T follicular helper cell (primary cell): ENCODE results near the gene PDXDC1.
"Not testable (repeated sequence)": the region's sequence is repeated elsewhere in the genome, so short reads cannot be mapped to it uniquely, and the experiment has no call there.

ENCODE experiments used
- DNase-seq: peaks from one replicate; pipeline ENCODE4 v3.0.0-alpha.2; 2020; ENCODE audit warnings: low read depth

Gene PDXDC1

DNA sequence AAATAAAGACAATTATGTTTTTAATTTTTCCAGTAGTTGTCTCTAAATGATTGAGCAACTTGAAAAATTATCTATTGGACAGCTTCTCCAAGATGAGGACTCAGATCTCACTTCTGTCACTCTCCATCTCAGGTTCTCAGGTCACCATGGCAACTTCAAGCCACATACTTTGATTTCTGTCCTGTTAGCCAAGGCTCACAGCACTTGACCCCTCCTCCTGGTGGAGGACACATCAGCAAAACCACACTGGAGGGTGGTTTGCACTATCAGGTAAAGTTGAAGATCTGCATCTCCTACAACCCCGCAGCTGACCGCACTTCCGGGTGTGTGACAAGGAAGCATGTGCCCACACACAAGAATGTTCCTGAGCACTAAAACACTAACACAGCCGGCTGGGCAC, 91.1 kb downstream of the PDXDC1 start:
- not testable (repeated sequence) for DNase-seq

DNA sequence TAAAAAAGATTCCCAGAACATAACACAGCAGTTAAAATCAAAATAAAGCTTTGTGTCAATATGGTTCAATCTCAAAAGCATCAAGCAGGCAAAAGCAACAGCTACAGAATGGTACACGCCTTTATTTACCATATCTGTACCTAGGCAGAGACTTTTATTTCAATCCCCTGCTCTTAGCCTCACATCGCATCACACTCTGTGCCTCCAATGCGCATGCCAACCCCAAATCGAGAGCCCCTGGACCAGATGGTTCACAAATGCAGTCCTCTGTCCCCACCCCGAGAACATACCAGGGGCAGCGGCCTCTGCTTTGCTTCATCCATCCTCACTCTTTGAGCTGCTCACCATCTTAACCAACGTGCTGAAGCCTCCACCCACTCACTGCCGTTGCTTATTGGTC, 91.9 kb downstream of the PDXDC1 start:
- not testable (repeated sequence) for DNase-seq

GRCh38 chr16:15071013-15071412, 96.2 kb downstream of the PDXDC1 start:
- not testable (repeated sequence) for DNase-seq

- not testable (repeated sequence) for DNase-seq
These were observed 97.3 kb downstream of the PDXDC1 start for GRCh38 chr16:15071916-15072769.

GRCh38 chr16:15073101-15073500, 98.3 kb downstream of the PDXDC1 start:
- no peak for DNase-seq

- not testable (repeated sequence) for DNase-seq
These were observed 101.3 kb downstream of the PDXDC1 start for GRCh38 chr16:15076161-15076560.

- DNase-seq: not testable (repeated sequence)
These were observed 106.1 kb downstream of the PDXDC1 start for GRCh38 chr16:15080883-15081282.

GRCh38 chr16:15082788-15083187, 108.0 kb downstream of the PDXDC1 start:
- not testable (repeated sequence) for DNase-seq

DNA sequence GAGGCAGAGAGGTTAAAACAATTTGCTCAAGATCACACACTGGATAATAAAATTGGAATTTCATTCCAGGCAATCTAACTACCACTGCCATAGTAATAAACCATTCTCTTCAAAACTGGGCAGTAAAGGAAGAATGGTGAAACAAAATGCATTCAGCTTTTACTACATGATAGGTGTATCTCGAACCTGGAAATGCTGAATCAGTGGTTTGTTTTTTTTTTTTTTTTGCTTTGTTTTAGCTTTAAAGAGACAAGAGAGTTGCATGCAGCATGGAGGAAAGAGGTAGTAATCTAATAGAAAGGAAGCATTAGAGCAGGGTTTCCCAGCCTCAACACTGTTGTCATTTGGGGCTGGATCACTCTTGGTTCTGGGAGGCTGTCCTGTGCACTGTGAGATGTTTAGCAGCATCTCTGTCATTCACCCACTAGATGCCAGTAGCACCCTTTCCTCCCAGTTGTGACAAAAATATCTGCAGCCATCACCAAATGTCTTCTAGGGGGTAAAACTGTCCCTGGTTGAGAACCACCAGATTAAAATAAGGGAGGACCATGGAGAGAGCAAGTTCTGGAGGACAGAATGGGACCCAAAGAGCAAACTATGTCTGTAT, 115.9 kb downstream of the PDXDC1 start:
- not testable (repeated sequence) for DNase-seq

- not testable (repeated sequence) for DNase-seq
These were observed 118.7 kb downstream of the PDXDC1 start for GRCh38 chr16:15093571-15093954.

DNA sequence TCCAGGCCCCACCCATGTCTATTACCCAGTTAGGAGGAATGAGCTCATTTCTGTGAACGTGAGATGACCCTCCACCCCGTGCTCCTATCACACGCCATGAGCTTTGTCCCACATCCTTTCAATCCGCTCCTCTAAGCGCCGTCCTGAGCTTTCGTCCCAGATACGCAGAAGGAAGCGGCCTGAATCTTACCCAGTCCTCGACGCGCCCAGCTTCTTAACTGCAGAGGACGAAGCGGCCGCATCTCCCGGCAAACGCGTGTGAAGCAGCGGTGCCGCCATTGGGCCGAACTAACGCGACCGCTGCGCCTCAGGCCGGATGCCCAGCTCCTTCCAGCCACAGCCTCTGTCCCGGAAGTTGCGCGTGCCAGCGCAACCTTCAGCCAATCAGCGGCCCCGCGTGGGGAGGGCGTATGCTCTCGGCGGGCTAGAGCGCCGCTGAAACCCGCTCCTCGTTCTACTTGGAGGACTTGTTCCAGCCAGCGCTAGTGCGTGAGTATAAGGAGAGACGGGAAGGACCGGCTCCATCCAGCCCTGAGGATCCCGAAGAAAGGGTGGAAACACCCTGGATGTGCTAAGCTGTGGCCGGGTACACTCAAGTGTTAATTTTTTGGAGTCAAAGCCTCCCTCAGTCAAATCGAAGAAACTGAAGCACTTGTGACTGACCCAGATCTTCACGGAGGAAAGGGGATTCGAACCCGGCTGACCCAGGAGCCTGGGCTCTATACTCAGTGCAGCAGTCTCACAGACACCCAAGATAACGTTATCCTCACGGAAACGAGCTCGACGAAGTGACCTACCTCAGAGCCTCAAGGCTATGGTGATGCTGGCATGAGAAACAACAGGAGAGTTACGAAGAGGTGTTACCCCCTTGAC, 119.4 kb downstream of the PDXDC1 start, which contains the start of gene RRN3:
RRN3 (minus strand) TSS at position 318 of the 873 bp plus-strand sequence; CDS start at position 279, 39 bp downstream.
- DNase-seq: peak; percentile 73

GRCh38 chr16:15096583-15096972, 121.8 kb downstream of the PDXDC1 start:
- DNase-seq: not testable (repeated sequence)

DNA sequence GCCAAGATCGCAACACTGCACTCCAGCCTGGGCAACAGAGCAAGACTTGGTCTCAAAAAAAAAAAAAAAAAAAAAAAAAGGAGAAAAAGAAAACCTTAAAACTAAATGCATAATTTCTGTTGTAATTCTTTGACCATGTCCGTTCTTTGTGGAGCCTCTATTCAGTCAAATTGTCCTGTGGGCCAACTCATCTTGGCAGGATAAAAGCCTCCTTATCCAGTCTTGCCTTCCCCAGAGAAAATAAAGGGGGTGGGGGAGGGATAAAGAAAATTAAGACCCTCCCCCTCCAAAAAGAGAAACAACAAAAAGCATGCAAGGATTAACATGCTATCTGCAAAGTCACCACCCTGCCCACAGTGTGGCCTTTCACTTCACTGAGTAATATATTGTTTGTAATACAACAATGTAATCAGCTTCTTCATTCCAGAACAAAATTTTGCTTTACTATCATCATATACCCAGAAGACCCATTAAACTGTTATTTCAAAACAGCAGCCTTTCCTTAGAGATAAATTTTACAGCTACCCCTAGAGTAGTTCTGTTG, 124.6 kb downstream of the PDXDC1 start:
- not testable (repeated sequence) for DNase-seq

- not testable (repeated sequence) for DNase-seq
These were observed 125.7 kb downstream of the PDXDC1 start for GRCh38 chr16:15100372-15100987.

DNA sequence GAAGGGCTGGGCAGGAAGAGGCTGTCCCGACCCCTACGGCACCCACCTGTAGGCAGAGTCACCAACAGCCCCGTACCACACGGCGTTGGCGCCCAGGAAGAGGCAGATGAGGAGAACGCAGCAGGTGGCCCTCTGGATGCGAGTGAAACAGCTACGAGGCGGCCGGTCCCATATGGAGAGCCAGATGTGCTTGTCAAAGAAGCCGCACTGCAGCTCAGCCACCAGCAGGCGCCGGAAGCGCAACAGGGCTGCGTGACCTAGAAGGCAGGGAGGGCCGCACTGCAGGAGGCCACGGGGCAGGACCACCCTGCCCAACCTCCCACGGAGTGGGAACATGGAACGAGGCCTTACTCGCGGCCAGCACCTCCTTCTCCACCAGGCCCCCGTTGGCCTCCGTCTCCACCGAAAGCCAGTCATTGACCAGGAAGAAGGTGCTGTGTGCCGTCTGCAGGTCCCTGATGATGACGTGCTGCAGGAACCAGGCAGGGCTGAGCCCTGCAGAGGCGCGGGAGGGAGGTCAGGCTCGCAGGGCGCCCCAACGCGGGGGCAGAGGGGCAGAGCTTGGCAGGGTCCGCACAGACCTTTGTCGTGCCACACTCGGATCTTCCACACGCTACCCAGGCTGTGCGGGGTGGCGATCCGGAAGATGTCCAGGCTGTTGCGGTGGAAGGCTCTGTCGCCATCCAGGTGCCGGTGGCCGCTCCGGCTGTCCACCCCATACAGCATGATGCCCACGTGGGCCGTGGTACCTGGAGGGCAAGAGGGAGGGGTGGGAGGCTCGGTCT, 153.0 kb downstream of the PDXDC1 start:
- DNase-seq: not testable (repeated sequence)

GRCh38 chr16:15130256-15130932, 155.6 kb downstream of the PDXDC1 start:
- not testable (repeated sequence) for DNase-seq

DNA sequence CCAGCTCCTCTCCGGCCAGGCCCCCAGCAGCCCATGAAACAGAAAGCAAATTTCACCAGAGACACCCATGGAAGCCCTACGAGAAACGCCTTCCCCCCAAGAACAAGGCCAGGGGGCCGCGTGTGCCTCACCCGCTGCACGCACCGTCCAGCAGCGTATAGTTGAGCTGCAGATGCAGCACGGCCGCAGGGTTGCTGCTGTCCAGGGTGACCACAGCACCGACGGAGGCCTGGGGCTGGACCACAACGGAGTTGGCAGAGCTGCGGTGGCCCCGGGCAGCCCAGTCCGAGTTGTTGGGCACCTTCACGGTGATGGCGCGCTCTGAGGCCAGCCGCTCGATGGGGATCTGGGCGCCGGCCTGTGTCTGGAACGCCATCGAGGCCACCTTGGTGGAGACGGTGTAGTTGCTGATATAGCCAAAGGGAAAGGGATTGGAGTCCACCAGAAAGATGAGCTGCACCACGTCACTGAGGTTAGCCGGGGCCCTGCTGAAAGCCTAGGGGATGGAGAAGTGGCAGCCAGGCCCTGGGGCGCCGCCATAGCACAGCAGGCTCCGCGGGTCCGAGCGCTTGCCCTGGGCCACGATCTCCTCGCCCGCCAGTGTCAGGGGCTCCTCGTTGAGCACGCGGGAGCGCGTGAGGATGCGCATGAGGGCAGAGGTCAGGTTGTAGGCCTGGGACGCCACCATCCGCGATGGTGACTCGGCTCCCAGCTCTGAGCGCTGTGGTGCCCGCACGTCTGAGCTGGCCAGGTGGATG, 156.3 kb downstream of the PDXDC1 start:
- DNase-seq: not testable (repeated sequence)

GRCh38 chr16:15132719-15133428, 158.0 kb downstream of the PDXDC1 start:
- DNase-seq: not testable (repeated sequence)
